ENCODE measurements around the gene TRIM34. TPM values are rescaled to one million over a fixed set of nuclear protein-coding genes. Genes with fewer than 3 reads are reported as not detected.
"Not testable (repeated sequence)": the region's sequence is repeated elsewhere in the genome, so short reads cannot be mapped to it uniquely, and the experiment has no call there.

TRIM34 gene
- total and polyA plus RNA-seq, 8 donors: 9.1 to 31.7 (median 21.8) TPM

GRCh38 chr11:5581014-5581413 is 43.8 kb upstream of the TRIM34 start:
- intact Hi-C loops (cut with DNase I): no loop called here
- ATAC-seq (no peak), DNase-seq (no peak)
- Histone ChIP-seq H3K27me3 (no peaks in the 10 kb centered on the region), H3K9me3 (no peaks in the 10 kb centered on the region), H3K4me3 (no peak overlapping the region), H3K4me1 (no peaks in the 10 kb centered on the region), H3K36me3 (no peaks in the 10 kb centered on the region), H3K27ac (no peak overlapping the region)
- TF ChIP-seq CTCF (IDR thresholded peaks at IDR 0.05): no peak

DNA sequence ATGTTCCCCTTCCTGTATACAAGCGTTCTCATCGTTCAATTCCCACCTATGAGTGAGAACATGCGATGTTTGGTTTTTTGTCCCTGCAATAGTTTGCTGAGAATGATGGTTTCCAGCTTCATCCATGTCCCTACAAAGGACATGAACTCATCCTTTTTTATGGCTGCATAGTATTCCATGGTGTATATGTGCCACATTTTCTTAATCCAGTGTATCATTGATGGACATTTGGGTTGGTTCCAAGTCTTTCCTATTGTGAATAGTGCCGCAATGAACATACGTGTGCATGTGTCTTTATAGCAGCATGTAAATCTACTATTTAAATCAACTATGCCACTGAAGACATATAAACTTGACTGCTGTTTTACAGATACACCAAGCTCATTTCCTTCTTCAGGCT is 40.3 kb upstream of the TRIM34 start:
- ATAC-seq; H3K9me3 ChIP-seq; intact Hi-C loops (cut with DNase I); H3K27me3 ChIP-seq; H3K36me3 ChIP-seq; H3K4me3 ChIP-seq; H3K4me1 ChIP-seq; H3K27ac ChIP-seq; DNase-seq: not testable (repeated sequence)

GRCh38 chr11:5589906-5590305 is 34.9 kb upstream of the TRIM34 start:
- peak in 1 of 4 donors; percentile 68 for DNase-seq
- intact Hi-C loops (cut with DNase I); H3K4me1 ChIP-seq; H3K27me3 ChIP-seq; H3K9me3 ChIP-seq; ATAC-seq; H3K4me3 ChIP-seq; H3K27ac ChIP-seq; H3K36me3 ChIP-seq: not testable (repeated sequence)

DNA sequence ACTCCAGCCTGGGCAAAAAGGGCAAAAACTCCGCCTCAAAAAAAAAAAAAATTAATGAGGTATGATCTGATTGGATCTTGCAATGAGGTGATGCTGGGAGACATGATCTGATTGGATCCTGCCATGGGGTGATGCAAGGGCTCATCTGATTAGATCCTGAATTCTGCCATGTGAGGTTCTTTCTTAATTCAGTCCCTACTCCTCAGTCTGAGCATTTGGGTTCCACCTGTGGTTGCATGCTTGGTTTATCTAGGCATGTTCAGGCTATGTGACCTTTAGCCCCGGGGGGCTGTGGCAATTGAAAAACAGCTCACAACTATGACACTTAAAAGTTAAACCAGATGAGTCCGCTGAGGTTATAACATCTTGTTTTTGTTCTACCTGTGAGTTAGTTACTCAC is 33.2 kb upstream of the TRIM34 start:
- TF ChIP-seq CTCF (IDR thresholded peaks at IDR 0.05): no peak
- intact Hi-C loops (cut with DNase I): no loop called here
- no peak for ATAC-seq
- Histone ChIP-seq H3K27me3 (no peaks in the 10 kb centered on the region), H3K36me3 (no peaks in the 10 kb centered on the region), H3K9me3 (no peaks in the 10 kb centered on the region), H3K4me1 (peaks cover 0 to 5% of the 10 kb centered on the region in 2 donors), H3K4me3 (no peak overlapping the region), H3K27ac (no peak overlapping the region)
- DNase-seq: no peak

GRCh38 chr11:5592615-5593014 is 32.2 kb upstream of the TRIM34 start:
- no peak overlapping the region for H3K4me3 ChIP-seq
- H3K27ac ChIP-seq: no peak overlapping the region
- H3K4me1 ChIP-seq: peaks cover 5 to 7% of the 10 kb centered on the region in 2 donors
- intact Hi-C loops (cut with DNase I): no loop called here
- H3K36me3 ChIP-seq: no peaks in the 10 kb centered on the region
- H3K27me3 ChIP-seq: no peaks in the 10 kb centered on the region
- ATAC-seq: peak; percentile 73
- TF ChIP-seq CTCF (IDR thresholded peaks at IDR 0.05): no peak
- DNase-seq: no peak
- H3K9me3 ChIP-seq: no peaks in the 10 kb centered on the region

DNA sequence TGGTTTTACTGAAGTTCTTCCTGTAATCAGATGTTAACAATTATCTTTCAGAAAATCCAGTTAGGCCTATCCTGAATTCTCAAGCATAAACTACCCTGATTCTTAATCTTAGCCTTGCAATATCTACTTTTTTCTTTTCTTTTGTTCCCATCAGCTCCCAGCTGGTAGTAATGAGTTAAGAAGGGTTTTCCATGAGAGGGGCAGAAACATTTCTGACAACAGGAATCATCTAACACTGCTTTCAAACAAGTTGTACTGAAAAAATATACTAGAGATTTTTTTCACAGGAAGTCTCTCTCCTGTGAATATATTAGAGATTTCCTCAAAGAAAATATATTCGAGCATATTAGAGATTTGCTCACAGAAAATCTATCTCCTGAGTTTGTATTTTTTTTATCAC is 31.7 kb upstream of the TRIM34 start:
- Histone ChIP-seq H3K4me3 (no peak overlapping the region), H3K27ac (no peak overlapping the region), H3K9me3 (no peaks in the 10 kb centered on the region), H3K36me3 (no peaks in the 10 kb centered on the region), H3K27me3 (no peaks in the 10 kb centered on the region), H3K4me1 (peaks cover 8 to 10% of the 10 kb centered on the region in 2 donors)
- intact Hi-C loops (cut with DNase I): no loop called here
- ATAC-seq (no peak), DNase-seq (no peak)
- TF ChIP-seq CTCF (IDR thresholded peaks at IDR 0.05): no peak

Measured in left lung (tissue), 10 donors.